GM13977 (cell line): Measurements from ENCODE around the gene SCUBE2.

Source experiments
- DNase-seq: peaks from one replicate; pipeline ENCODE4 v3.0.0; 2012; ENCODE audit warnings: low spot score
- in situ Hi-C: fragments of 300-500 bp; cut with MboI; formaldehyde crosslinking; loops from one replicate; pipeline ENCODE4 v1.12.0; 2022; ENCODE audit warnings: low sequenced_read_pairs, low pct_unique_long_range_greater_than_20kb, mixed read lengths, inconsistent platforms; ENCODE audit not compliant: unreplicated experiment
- TF ChIP-seq, protein P1 (sequence below): IDR thresholded peaks from 2 replicates; pipeline ENCODE4 v1.5.1; 2012; ENCODE audit warnings: mild to moderate bottlenecking, control low read depth; ENCODE audit not compliant: insufficient read depth; ENCODE audit errors: extremely low read depth, missing control alignments

Gene SCUBE2

DNA sequence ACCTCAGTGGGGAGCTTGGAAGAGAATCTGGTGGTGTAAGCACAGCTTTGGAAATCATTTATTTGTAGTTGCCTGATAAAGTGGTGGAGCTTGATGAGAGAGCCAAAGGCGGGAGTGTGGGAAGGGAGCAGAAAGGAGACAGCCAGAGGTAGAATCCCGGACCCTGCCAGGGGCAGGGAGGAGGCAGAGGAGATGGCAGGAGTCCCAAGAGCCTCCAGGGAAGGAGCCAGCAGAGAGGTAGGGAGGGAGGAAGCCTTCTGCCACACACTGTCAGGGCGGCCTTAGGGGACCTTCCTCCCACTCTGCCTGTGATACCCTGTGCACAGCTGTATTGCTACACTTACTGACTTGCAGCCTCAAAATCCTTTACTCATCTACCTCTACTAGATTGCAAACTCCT lies 15.4 kb downstream of the SCUBE2 start:
- DNase-seq = no peak
- TF ChIP-seq, protein P1, sequence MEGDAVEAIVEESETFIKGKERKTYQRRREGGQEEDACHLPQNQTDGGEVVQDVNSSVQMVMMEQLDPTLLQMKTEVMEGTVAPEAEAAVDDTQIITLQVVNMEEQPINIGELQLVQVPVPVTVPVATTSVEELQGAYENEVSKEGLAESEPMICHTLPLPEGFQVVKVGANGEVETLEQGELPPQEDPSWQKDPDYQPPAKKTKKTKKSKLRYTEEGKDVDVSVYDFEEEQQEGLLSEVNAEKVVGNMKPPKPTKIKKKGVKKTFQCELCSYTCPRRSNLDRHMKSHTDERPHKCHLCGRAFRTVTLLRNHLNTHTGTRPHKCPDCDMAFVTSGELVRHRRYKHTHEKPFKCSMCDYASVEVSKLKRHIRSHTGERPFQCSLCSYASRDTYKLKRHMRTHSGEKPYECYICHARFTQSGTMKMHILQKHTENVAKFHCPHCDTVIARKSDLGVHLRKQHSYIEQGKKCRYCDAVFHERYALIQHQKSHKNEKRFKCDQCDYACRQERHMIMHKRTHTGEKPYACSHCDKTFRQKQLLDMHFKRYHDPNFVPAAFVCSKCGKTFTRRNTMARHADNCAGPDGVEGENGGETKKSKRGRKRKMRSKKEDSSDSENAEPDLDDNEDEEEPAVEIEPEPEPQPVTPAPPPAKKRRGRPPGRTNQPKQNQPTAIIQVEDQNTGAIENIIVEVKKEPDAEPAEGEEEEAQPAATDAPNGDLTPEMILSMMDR = no peak
- in situ Hi-C loops = no loop called here

DNA sequence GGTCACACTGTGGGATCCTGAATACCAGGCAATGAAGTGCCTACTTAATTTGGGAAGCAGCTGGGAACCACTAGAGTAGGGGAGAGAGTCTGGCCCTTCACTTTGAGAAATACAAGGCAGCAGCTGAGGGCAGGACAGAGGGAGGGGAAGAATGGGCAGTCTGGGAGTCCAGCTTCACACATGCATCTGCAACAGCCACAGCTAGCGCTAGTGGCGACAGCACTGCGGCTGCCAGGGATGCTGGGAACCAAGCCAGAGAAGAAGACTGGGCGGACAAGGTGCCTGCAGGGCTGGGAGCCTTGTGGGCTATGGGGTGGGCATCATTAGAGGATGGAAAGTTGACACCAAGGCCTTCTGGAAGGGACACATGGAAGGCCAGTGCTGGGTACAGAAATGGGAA lies 15.8 kb downstream of the SCUBE2 start:
- TF ChIP-seq, protein P1 = no peak
- in situ Hi-C loops = no loop called here
- no peak for DNase-seq

DNA sequence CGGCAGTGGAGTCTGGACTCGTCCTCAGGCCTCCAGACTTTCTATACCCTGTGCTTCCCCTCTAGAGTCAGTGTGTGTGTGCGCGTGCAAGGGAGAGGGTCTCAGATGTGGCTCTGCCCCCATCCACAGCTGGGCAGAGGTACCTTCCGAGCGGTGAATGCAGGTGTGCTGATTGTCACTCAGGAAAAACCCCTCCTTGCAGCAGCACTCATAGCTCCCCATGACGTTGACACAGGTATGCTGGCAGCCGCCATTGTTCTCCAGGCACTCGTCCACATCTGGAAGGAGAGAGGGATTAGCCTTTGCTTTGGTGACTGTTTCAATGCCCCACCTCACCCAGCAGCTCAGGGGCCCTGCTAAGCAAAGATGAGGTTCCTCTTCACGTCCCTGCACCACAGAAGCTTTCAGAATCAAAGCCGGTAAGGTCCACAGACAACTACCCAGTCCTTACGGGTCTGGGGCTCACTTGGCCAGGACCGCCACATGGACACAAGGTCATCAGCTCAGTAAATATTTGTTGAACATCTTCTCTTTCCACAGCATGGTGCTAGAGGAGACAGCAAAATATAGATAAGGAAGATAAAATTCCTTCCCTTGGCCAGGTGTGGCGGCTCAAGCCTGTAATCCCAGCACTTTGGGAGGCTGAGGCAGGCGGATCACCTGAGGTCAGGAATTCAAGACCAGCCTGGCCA lies 16.9 kb downstream of the SCUBE2 start:
- TF ChIP-seq, protein P1 = no peak
- in situ Hi-C loops = no loop called here
- DNase-seq = no peak

DNA sequence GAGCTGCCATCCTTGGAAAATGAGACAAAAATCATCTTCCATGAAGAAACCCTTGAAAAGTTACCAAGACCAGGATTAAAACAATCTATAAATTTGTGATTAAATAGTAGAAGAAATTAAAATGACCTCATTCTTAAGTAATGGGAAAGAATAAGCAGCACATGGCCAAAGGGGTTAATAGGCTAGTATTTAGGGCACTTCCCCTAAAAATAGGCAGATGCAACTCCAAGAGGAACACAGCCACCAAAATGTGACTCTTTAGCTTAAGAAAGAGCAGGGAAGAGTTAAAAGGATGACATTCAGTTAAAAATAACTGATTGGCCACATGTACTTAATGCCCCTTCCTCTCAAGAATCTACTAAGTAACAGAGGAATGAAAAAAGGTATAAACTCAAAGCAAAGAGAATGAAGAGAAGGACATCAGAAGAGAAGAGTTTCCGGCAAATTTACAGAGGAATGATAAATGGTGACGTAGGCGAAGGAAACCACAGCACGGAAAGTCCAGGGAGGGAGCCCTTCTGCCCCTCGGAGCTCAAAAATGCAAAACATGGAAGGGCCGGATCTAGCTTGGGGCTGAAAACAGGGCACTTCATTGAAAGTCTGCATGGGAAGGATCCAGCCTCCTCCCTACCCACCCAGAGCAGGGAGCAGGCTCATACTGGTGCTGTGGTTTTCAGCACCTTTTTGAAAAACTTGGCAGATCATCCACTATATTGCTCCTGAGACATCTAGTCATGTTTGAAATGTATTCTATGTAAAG lies 17.8 kb downstream of the SCUBE2 start:
- TF ChIP-seq, protein P1 = no peak
- in situ Hi-C loops = no loop called here
- no peak for DNase-seq

DNA sequence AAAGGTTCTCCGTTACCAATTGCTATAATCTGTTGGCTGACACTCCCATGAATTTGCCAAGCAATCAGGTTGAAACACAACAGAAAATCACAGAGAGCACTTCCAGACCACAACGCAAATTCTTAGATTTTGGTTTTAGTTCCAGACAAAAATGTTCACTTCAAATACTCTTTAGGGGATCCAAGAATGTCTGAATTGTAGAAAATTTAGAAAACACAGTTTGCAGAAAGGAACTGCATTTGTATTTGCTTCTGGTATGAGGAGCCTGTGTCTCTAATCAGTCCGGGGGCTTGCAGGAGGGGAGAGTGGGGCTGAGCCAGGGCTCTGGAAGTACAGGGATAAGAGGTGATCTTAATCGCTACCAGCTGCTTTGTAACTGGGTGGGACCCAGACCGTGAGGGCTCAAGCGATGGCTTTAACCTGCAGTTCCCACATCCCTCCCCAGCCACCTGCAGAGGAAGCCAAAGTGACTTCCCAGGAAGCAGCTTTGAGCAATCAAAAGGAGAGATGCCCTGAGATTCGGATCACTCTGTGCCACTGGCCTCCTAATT lies 18.7 kb downstream of the SCUBE2 start:
- DNase-seq = no peak
- in situ Hi-C loops = no loop called here
- TF ChIP-seq, protein P1 = no peak

DNA sequence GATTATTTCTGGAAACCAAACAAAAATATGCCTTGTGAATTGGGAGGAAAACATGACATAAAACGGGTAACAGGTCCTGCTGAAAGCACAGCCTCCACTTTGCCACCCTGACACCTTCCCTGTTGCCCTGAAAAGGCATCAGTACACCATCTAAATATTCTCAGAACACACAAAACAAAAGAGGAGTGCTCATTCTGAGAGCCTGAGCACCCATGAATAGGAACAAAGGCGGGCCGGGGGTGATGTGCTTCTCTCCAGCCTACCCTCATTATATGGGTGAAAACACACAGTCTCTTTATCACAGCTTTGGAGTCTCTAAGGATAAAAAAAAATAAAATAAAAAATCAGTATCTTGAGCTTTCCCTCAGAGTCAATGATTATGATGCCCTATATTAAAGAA lies 19.7 kb downstream of the SCUBE2 start:
- in situ Hi-C loops = no loop called here
- DNase-seq = no peak
- TF ChIP-seq, protein P1 = no peak
